ENCODE data around the gene VPS29.
"Not testable (repeated sequence)": the region's sequence is repeated elsewhere in the genome, so short reads cannot be mapped to it uniquely, and the experiment has no call there.

Gene VPS29

GRCh38 chr12:110498984-110499706, 2.8 kb downstream of the VPS29 start:
- TF ChIP-seq CTCF (IDR thresholded peaks at IDR 0.05; ENCODE audit: low read depth, low read length): no peak
- DNase-seq (ENCODE audit: extremely low read depth, low read depth): no peak

DNA sequence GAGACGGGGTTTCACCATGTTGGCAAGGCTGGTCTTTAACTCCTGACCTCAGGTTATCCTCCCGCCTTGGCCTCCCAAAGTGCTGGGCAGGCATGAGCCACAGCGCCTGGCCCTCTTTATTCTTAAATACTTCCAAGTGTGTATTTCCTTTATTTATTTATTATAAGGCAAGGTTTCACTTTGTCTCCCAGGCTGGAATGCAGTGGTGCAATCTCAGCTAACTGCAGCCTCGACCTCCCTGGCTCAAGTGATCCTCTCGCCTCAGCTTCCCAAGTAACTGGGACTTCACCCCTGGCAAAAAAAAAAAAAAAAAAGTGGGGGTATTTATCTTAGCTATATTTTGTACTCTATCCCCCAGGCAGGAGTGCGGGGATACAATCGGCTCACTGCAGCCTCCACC, 26.5 kb downstream of the VPS29 start:
- DNase-seq (ENCODE audit: extremely low read depth, low read depth): no peak
- TF ChIP-seq CTCF (IDR thresholded peaks at IDR 0.05; ENCODE audit: low read depth, low read length): no peak

DNA sequence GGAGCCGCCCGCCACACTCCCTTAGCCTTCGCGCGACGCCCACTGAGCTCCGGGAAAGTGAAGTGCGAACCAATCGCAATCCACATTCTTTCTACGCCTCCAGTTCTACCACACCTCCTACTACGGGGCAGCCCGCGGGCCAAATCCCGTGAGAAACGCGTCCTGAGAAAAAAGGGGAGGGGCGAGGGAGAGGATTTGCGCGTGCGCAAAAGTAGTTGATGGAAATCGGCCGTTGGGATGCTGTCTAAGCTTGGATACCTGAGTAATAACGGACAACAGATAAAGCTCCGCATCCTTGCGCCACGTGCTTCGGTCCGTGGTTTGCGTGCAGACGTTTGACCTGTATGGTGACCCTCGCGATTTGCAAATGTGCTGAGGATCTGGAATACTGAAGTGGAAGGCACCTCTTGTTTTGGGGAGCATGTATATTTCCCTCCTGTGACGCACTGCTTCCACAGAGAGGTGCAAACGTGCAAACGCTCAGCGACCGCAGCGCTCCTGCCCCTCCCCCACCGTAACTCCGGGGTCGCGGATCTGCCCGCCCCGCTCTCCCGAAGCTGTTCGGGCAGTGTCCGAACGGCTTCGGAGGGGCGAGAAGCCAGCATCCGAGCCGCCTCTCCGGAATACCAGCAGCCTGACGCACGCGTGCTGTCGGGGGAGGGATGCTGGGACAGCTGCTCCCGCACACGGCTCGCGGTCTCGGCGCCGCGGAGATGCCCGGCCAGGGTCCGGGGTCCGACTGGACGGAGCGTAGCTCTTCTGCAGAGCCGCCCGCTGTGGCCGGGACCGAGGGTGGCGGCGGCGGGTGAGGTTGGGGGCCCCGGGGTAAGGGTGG, 33.5 kb downstream of the VPS29 start, which contains the start of the genes FAM216A and GPN3:
TSS of gene FAM216A (plus strand) at position 632 of the 835 bp plus-strand sequence. CDS start at position 663, 31 bp downstream.
TSS of gene GPN3 (minus strand) at position 44 of the 835 bp plus-strand sequence. CDS start 54 bp downstream, outside the sequence.
- peak; percentile 94 for DNase-seq (ENCODE audit: extremely low read depth, low read depth)
- TF ChIP-seq CTCF (IDR thresholded peaks at IDR 0.05; ENCODE audit: low read depth, low read length): no peak

DNA sequence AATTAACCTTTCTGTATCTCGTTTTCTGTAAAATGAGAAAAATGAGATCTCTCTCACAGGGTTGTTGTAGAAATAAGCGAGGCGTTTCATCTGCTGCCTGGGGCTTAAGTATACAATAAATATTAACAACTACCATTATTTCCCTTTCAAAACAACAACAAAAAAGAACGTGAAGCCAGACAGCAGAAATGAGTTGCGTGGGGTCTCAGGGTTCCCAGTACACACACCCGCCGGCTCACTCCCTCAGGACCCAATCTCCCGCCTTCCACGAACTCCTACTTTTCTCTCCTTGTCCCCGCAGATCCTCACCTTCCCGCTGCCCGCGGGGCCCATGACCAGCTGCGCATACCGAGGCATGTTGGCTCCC, 34.1 kb downstream of the VPS29 start:
- no peak for TF ChIP-seq CTCF (IDR thresholded peaks at IDR 0.05; ENCODE audit: low read depth, low read length)
- no peak for DNase-seq (ENCODE audit: extremely low read depth, low read depth)

- no peak for TF ChIP-seq CTCF (IDR thresholded peaks at IDR 0.05; ENCODE audit: low read depth, low read length)
- DNase-seq (ENCODE audit: extremely low read depth, low read depth): no peak
These were observed 35.1 kb downstream of the VPS29 start for GRCh38 chr12:110466791-110467190.

DNA sequence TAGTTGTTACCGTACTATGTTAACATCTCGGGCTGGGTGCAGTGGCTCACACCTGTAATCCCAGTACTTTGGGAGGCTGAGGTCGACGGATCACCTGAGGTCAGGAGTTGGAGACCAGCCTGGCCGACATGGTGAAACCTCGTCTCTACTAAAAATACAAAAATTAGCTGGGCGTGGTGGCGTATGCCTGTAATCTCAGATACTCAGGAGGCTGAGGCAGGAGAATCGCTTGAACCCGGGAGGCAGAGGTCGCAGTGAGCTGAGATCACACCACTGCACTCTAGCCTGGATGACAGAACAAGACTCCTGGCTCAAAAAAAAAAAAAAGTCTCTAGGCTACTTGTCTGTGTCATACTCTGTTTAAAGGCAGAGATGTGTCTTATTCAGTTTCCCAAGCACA, 36.1 kb downstream of the VPS29 start:
- not testable (repeated sequence) for DNase-seq (ENCODE audit: extremely low read depth, low read depth)

GRCh38 chr12:110465024-110465423, 36.9 kb downstream of the VPS29 start:
- no peak for DNase-seq (ENCODE audit: extremely low read depth, low read depth)
- no peak for TF ChIP-seq CTCF (IDR thresholded peaks at IDR 0.05; ENCODE audit: low read depth, low read length)

- DNase-seq (ENCODE audit: extremely low read depth, low read depth): not testable (repeated sequence)
These were observed 40.7 kb downstream of the VPS29 start for GRCh38 chr12:110461189-110461588.

Measured in AG09319 (cell line).